GM23248 (cell line): ENCODE measurements around the gene RPS6KA5.

Experiments
- EZH2 ChIP-seq: fragments of 200-600 bp; sonication (generic); IDR thresholded peaks from 2 replicates; pipeline ENCODE4 v1.6.1; 2018; ENCODE audit warnings: antibody characterized with exemption, mild to moderate bottlenecking; ENCODE audit not compliant: insufficient read depth, poor library complexity, severe bottlenecking
- EZH2phosphoT487 ChIP-seq: fragments of 200-600 bp; sonication (generic); IDR thresholded peaks from 2 replicates; pipeline ENCODE4 v1.6.1; 2018; ENCODE audit warnings: antibody characterized with exemption, moderate library complexity, mild to moderate bottlenecking, low read depth; ENCODE audit not compliant: insufficient read depth

- TF ChIP-seq EZH2 (no peak), EZH2phosphoT487 (no peak)
Measured at GRCh38 chr14:90844321-90844720, 216.1 kb downstream of the RPS6KA5 start.
